Neutrophil (primary cell): ENCODE measurements around the gene SNX6.

ENCODE experiments used
- H3K27ac ChIP-seq: fragments of 200-600 bp; sonication (generic); 2 replicates; pipeline ENCODE4 v1.5.1; 2016; ENCODE audit warnings: mild to moderate bottlenecking, moderate library complexity
- H3K27me3 ChIP-seq: fragments of 200-600 bp; sonication (generic); 2 replicates; pipeline ENCODE4 v1.6.0; 2016; ENCODE audit warnings: mild to moderate bottlenecking
- H3K36me3 ChIP-seq: fragments of 200-600 bp; sonication (generic); 2 replicates; pipeline ENCODE4 v1.5.1; 2017
- H3K4me1 ChIP-seq, 2 experiments: fragments of 200-600 bp in 1 of 2; sonication (generic) in 1 of 2; 1 replicate in 1 of 2; 2 replicates in 1 of 2; pipeline versions ENCODE4 v1.5.1 to v1.6.1; 2013 to 2016; ENCODE audit warnings: low read depth in 1 of 2, low read length in 1 of 2, mild to moderate bottlenecking in 1 of 2, moderate library complexity in 1 of 2; ENCODE audit not compliant: control insufficient read depth in 1 of 2, insufficient read depth in 1 of 2
- H3K4me3 ChIP-seq, 2 experiments: fragments of 200-600 bp in 1 of 2; sonication (generic) in 1 of 2; 1 replicate in 1 of 2; 2 replicates in 1 of 2; pipeline ENCODE4 v1.5.1; 2013 to 2016; ENCODE audit warnings: low read depth in 1 of 2, low read length in 1 of 2, mild to moderate bottlenecking in 1 of 2, moderate library complexity in 1 of 2
- H3K9me3 ChIP-seq: fragments of 200-600 bp; sonication (generic); 2 replicates; pipeline ENCODE4 v1.5.1; 2016
- TF ChIP-seq, protein P1 (sequence below): fragments of 200-600 bp; sonication (generic); IDR thresholded peaks from 2 replicates; pipeline ENCODE4 v1.5.1; 2016; ENCODE audit warnings: antibody characterized with exemption

Gene SNX6

GRCh38 chr14:34632411-34632978 lies 2.5 kb upstream of the SNX6 start:
- no peaks in the 10 kb centered on the region for H3K9me3 ChIP-seq
- TF ChIP-seq, protein P1, sequence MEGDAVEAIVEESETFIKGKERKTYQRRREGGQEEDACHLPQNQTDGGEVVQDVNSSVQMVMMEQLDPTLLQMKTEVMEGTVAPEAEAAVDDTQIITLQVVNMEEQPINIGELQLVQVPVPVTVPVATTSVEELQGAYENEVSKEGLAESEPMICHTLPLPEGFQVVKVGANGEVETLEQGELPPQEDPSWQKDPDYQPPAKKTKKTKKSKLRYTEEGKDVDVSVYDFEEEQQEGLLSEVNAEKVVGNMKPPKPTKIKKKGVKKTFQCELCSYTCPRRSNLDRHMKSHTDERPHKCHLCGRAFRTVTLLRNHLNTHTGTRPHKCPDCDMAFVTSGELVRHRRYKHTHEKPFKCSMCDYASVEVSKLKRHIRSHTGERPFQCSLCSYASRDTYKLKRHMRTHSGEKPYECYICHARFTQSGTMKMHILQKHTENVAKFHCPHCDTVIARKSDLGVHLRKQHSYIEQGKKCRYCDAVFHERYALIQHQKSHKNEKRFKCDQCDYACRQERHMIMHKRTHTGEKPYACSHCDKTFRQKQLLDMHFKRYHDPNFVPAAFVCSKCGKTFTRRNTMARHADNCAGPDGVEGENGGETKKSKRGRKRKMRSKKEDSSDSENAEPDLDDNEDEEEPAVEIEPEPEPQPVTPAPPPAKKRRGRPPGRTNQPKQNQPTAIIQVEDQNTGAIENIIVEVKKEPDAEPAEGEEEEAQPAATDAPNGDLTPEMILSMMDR = no peak
- no peak overlapping the region for H3K27ac ChIP-seq
- no peaks in the 10 kb centered on the region for H3K27me3 ChIP-seq
- H3K4me3 ChIP-seq = no peak overlapping the region
- H3K4me1 ChIP-seq = peaks cover 16 to 19% of the 10 kb centered on the region in 2 experiments
- no peaks in the 10 kb centered on the region for H3K36me3 ChIP-seq

DNA sequence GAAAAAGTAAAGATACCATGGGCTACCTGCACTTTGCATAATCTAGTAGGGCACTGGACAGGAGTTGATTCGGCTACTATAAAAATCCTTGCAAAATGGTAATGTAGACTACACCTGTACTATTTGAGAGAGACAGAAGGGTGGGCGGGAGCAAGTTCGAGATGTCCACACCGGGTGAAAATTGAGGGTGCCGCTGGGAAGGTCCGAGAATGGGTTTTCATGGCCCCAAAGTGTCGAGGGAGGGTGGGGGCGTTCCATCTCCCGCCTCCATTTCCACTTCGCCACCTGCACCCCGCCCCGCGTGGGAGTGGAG lies 648 bp downstream of the SNX6 start:
- Histone ChIP-seq H3K4me3 (peak overlapping the region; percentile 81 to 91), H3K36me3 (peaks cover 11% of the 10 kb centered on the region), H3K27me3 (no peaks in the 10 kb centered on the region), H3K27ac (peak overlapping the region; percentile 87), H3K4me1 (peaks cover 16 to 19% of the 10 kb centered on the region in 2 experiments), H3K9me3 (no peaks in the 10 kb centered on the region)
- TF ChIP-seq, protein P1 = no peak

DNA sequence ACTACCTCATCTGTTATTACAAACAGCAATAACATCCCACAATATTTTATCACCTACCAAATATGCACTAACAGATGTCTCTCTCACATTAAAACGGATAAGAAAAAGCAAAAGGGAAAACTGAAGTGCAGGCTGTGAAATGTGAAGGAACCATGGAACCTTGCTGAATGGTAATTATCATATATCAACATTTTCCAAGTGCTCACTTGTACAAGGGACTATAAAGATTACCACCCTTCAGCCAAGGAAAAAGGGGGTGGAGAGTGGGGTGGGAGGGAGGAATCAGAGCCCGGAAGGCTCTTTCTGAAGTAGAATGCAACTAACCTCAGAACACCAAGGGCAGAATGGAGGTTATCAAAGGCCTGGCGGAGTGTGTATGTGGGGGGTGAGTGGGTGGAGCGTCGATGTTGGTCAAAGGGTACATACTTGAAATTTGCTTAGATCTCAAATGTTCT lies 1.2 kb downstream of the SNX6 start:
- Histone ChIP-seq H3K9me3 (no peaks in the 10 kb centered on the region), H3K27ac (peak overlapping the region; percentile 87), H3K4me1 (peaks cover 16 to 19% of the 10 kb centered on the region in 2 experiments), H3K4me3 (peak overlapping the region; percentile 81 to 91), H3K27me3 (no peaks in the 10 kb centered on the region), H3K36me3 (peaks cover 16% of the 10 kb centered on the region)
- TF ChIP-seq, protein P1 = no peak

DNA sequence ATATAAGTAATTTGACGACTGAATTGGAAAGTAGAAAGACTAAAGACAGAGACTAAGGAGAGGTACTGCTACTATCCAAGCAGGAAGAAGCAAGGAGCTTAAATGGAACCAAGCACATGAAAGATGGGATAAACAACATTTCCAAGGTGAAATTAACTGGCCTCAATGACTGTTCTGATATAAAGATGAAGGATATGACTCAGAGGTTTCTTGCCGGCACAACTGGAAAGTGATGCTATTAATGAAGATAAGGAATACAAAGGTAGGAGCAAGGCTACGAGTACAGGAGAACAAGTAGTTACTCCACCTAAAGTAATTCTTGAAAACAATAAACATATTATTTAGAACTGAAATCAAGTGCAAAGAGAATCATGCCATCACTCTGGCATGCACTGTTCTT lies 6.4 kb downstream of the SNX6 start:
- TF ChIP-seq, protein P1 = no peak
- no peaks in the 10 kb centered on the region for H3K27me3 ChIP-seq
- H3K9me3 ChIP-seq = no peaks in the 10 kb centered on the region
- H3K27ac ChIP-seq = no peak overlapping the region
- peaks cover 44% of the 10 kb centered on the region for H3K36me3 ChIP-seq
- peaks cover 7 to 20% of the 10 kb centered on the region in 2 experiments for H3K4me1 ChIP-seq
- no peak overlapping the region for H3K4me3 ChIP-seq

- Histone ChIP-seq H3K27me3 (no peaks in the 10 kb centered on the region), H3K4me1 (peaks cover 5 to 19% of the 10 kb centered on the region in 2 experiments), H3K4me3 (no peak overlapping the region), H3K9me3 (no peaks in the 10 kb centered on the region), H3K36me3 (peaks cover 60% of the 10 kb centered on the region), H3K27ac (no peak overlapping the region)
- TF ChIP-seq, protein P1 = no peak
These were observed 9.1 kb downstream of the SNX6 start for GRCh38 chr14:34620839-34621238.
